GM19452 (cell line): ENCODE measurements around the gene EPHB2.
"Not testable (repeated sequence)": the region's sequence is repeated elsewhere in the genome, so short reads cannot be mapped to it uniquely, and the experiment has no call there.

Experiments used
- ATAC-seq: cut with Tn5 transposase; IDR thresholded peaks from one replicate; pipeline ENCODE4 v1.9.1; 2021; ENCODE audit not compliant: unreplicated experiment

The EPHB2 gene

DNA sequence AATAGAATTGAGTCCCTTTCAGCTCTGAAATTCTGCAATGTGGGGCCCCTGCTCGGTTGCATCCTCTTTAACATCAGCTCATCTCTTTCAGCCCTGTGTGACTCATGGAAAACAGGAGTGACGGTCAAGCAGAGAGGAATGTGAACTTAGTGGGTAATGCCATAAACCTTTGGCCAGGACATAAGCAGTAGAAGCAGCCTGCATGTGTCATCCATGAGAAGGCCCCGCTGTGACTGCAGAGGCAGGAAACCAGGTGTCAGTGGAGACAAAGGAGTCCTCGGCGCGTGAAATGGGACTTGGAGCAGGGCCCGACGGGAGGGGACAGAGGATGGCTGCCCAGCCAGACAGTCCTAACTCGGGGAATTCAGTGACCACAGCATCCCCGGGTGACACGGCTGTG is 21.1 kb upstream of the EPHB2 start:
- ATAC-seq, result no peak

DNA sequence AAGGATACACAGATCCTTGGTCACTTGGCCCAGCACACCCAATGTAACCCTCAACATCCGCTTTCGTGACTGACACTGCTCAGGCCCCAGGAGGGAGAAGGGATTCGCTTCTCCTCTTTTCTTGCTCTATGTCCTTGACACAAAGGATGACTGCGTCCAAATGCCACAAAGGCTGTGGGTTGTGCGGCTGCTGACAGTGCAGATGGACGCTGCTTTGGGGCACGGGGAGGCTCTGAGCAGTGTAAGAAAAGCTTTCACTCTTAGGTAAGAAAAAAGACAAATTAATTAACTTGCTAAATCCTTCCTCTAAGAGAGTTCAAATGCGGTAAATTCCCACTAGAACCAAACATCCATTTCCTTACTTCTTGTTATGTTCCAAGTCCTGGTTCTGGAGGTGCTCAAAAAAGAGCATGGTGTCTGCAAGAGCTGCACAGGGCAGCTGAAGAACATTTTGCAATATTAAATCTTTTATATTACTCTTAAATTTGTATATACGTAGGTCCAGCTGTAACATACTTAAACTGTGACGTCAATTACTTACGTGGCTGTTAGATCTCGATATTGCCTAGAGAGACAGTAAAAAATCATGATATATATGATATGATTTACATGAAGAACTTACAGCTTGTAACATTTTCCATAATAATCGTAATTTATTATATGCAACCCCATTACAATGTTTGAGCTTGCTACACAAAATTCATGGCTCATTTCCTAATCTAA is 19.4 kb upstream of the EPHB2 start:
- ATAC-seq, result no peak

DNA sequence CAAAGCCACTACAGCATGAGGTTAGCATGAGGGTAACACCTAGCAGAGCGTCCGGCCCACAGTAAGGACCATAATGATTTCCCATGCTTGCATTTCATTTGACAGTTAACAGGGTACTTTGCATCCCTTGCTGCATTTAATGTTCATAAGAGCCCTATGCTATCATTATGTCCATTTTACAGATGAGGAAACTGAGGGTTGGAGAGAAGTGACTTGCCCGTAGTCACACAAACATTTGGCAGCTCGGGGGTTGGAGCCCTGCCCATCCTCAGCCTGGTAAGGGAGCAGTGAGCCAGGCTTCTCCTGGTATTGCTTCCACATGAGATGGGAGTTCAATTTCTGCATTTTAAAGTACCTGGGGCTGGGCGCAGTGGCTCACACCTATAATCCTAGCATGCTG is 16.5 kb upstream of the EPHB2 start:
- no peak for ATAC-seq

DNA sequence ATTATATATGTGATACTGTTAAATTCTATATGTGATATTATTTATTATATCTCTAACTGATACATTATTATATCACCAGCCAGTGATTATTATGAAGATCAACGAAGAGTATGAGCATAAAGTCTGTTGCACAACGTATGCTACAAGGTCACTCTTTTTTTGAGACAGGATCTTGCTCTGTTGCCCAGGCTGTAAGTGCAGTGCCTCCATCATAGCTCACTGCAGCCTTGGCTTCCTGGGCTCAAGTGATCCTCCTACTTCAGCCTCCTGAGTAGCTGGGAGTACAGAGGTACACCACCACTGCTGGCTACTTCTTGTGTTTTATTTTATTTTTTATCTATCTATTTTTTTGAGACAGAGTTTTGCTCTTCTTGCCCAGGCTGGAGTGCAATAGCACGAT is 14.0 kb upstream of the EPHB2 start:
- no peak for ATAC-seq

DNA sequence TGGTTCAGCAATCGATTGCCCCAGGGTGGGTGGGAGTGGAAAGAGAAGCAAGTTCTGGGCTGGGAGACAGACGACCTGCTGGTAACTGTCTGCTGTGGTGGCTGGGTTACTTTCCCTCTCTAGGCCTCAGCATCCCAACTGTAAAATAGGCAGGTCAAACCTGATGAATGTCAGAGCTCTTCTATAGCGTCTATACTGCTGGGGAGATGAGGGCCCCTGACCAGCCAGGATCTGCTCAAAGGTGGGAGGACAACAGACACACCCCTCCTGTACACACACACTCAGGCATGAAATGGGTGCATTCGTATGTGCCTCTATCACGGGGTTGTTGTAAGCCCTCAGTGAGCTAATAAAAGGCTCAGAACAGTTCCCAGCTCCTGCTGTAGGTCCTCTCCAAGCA is 12.7 kb upstream of the EPHB2 start:
- ATAC-seq, result no peak

DNA sequence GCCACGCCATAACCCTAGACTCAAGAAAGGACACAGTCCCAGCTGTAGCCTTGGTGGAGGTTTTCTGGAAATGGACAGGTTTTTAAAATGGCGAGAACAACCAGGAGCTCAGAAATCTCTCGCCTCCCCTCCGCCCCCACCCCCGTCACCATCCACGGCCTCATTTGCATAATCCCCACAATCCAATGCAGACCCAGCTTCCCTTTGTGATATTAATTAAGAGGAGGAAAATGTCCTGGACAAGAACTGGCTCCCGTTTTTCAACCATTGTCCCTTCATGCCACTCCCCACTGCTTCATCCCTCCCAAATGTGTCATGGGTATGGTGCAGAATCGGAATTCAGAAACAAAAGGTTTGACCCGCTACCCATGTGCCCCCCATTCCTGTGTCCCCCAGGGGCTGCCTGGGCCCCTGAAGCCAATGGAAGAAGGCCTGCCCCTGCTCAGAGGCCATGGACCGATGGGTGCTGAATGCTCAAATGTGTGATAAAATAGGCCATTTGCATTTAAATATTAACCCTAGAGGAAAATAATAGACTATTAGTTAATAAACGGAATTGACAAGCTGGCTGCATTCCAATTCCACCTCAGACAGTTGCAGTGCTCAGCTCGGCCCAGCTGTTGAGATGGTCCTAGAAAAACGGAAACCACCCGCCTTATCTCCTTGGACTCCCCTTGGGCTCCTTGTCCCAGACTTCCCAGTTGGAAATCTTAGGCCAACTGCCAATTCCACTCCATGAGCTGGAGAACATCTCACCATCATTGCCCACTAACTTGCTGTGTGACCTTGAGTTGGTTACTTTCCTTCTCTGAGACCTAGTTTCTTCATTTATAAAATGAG is 10.7 kb upstream of the EPHB2 start:
- no peak for ATAC-seq

DNA sequence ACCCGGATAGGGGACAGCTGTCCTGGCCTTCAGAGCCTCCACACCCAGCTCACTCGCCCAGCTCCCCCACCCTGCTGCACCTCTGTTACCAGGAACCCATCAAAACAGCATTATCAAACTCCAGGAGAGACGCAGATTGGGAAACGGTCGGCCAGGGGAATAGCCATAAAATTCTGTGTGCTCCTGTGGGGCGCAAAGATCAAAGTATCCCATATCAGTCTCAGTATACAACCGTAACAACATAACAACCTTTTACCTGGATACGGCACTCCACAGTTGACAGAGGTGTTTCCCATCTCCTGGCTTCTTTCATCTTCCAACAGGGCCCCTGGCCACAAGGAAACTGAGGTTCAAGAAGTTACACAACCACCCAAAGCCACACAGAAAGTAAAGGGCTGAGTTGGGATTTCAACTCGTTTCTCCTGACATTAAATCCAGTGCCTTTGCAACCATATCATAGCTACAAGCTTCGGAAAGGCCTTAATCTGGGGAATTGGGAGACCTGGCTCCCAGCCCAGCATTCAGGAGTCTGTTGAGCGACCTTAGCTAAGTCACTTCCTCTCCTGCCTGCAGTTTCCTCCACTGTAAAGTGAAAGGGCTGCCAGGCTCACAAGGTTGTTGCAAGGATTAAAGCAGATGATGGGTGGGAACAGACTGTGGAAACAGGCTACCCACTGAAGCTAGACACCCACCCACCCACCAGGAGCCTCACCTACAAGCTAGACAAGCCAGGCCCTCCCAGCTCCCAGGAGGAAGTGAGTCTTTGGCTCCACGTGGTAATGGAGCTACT is 8.1 kb upstream of the EPHB2 start:
- ATAC-seq, result no peak

DNA sequence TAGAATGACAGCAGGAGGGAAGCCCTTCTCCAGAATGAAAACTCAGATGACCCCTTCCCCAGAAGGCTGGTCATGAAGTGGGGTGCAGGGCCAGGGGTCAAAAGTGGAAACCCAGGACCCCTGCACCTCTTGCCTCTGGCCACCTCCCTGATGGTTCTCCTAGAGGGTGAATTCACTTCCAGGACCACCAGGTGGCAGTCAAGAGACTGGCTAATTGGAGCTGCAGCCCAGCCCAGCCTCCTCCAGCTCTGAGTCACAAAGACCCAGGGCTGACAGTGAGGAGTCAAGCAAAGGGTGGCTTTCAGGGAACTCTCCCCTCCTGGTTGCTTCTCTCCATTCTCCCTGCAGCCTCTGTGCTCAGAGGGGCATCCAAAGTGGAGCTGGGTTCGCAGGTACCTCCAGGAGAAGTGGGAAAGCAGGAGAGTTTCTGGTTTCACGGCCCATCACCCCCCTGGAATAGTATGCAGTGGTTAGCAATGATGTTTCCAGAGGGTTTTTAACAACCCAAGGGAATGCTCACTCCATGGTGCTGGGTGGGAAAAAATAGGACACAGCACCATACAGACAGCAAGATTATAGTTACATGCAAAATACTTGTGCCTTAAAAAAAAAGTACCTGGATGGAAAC is 6.1 kb upstream of the EPHB2 start:
- no peak for ATAC-seq

DNA sequence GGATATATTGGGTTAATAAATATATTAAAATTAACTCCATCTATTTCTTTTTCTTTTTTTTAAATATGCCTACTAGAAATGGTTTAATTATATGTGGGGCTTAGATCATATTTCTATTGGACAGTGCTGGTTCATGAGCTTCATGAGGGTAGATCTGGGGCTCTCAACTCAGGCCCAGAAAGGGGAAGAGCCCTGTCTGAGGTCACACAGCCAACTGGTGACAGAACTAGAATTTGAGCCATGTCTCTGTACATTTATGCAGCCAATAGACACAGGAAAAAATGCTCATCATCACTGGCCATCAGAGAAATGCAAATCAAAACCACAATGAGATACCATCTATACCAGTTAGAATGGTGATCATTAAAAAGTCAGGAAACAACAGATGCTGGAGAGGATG is 5.1 kb upstream of the EPHB2 start:
- no peak for ATAC-seq

DNA sequence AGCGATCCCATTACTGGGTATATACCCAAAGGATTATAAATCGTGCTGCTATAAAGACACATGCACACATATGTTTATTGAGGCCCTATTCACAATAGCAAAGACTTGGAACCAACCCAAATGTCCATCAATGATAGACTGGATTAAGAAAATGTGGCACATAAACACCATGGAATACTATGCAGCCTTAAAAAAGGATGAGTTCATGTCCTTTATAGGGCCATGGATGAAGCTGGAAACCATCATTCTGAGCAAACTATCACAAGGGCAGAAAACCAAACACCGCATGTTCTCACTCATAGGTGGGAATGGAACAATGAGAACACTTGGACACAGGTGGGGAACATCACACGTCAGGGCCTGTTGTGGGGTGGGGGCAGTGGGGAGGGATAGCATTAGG is 4.5 kb upstream of the EPHB2 start:
- not testable (repeated sequence) for ATAC-seq

DNA sequence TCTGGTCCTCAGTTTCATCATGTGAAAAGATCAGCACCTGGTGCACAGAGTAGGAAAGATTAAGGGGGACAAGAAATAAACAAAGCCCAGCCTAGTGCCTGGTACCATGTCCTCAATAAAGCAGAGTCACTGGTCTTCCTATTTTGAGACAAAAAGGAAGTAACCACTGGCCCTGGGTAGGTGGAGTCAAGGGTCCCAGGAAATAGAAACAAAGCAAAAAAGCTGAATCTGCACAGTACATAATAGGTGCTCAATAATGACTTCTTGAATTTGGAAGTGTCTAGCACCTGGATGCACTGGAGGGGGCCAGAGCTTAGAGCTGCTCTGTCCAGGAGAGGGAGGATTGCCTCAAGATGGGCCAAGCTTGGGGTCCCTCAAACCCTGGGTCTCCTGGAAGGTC is 1.9 kb upstream of the EPHB2 start:
- ATAC-seq, result no peak

DNA sequence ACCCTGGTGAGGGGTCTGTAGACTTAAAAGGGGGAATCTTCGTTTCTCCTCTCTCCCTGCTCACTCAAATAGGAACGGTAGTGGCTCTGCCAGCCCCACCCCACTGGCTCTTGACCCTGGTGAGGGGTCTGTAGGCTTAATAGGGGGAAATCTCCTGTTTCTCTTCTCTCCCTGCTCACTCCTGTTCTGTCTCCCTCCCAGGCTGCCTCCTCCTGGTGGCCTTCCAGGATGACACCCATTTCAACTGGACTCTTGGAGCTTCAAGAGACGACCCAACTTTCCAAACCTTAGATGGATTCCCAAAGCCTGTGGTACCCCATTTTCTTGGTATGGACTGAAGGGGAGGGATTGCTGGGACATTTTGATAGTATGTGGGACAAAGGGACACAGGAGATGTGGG is 1.4 kb upstream of the EPHB2 start:
- ATAC-seq, result no peak

DNA sequence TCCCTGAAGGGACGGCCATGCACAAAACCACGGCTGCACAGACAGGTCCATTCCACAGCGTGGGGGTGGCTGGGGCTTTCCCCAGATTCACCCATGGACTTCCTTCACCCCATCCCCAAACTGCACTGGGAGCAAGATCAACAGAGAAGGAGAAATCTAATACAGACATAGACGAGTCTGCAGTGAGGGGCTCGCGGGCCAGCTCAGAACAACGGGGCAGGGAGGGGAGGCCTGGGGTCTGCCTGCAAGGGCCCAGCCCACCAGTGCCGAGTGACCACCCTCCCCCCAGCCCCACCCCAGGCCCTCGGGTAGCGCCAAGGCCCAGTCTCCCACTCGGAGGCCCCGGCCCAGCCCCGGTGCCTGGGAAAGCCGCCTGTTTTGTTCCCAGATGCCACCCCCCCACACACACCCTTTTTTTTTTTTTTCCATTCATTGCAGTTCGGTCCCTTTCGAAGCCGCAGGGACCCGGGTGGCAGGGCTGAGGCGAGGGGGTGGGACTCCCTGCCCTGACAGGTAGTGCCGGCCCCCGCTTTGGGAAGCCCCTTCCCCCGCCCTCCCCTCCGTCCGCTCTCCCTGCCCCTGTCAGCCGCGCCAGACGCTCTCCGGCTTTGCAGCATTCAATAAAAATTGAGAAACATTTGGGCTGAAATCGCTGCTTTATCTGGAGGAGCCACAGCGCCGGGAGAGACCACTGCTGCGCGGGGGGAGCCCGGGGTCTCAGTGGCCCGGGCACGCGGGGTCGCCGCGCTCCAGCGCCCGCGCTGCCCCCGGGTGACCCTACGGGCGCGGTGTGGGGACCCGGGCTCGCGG is 543 bp upstream of the EPHB2 start:
- ATAC-seq, result no peak

DNA sequence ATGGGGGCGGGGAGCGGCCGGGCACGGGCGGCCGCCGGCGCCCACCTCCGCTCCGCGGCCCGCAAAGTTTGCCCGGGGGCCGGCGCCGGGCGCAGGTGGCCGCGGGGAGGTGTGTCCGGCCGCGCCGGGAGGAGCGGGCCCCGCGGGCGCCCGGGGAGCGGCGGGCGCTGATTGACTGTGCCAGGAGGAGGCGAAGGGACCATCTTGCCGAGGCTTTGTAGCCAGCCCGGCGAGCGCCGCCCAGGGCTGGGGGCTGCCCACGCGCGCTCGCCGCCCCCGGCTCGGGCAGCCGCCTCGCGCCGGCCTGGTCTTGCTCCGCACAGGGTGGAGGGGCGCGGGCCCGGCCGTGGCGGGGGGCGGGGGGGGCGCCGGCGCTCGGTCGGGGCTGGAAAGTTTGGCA is 432 bp downstream of the EPHB2 start:
- ATAC-seq, result no peak

DNA sequence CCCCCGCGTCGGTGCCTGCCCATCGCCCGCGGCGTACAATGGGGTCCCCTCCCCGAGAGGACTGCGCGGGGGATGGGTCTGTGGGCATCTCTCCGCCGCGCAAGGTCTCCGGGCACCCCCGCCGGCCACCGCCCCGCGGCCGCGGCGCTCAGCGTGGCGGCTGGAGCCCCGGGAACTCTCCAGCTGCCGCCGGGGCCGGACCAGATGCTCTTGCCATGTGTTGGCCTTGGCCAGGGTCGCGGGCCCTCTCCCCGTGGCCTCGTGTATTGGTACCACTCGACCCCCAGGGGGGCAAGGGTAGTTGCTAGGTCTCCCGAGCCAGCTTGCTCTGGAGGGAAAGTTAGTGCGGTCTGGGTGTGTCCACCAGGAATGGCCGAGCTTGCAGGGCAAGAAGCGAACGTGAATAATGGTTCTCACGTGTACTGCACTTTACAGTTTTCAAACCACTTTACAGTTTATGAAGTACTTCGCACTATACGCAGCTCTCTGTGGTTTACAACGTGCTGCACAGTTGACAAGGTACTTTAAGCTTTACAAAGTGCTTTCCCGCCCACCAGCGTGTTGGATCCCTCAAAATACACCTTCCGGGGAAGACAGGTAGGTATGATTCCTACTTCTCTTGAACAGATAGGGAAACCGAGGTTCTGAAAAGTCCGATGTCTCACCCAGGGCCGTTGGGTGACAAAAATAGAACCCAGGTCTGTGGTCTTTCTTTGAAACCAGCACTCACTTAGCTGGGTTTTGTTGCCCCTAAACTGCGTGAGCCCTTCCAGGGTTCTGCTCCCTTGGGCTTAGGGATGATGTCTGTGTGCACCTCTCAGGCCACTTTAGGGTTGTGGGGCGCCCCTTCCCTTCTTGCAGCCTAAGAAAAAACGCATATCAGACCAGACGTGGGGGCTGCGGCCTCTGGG is 1.2 kb downstream of the EPHB2 start:
- no peak for ATAC-seq

DNA sequence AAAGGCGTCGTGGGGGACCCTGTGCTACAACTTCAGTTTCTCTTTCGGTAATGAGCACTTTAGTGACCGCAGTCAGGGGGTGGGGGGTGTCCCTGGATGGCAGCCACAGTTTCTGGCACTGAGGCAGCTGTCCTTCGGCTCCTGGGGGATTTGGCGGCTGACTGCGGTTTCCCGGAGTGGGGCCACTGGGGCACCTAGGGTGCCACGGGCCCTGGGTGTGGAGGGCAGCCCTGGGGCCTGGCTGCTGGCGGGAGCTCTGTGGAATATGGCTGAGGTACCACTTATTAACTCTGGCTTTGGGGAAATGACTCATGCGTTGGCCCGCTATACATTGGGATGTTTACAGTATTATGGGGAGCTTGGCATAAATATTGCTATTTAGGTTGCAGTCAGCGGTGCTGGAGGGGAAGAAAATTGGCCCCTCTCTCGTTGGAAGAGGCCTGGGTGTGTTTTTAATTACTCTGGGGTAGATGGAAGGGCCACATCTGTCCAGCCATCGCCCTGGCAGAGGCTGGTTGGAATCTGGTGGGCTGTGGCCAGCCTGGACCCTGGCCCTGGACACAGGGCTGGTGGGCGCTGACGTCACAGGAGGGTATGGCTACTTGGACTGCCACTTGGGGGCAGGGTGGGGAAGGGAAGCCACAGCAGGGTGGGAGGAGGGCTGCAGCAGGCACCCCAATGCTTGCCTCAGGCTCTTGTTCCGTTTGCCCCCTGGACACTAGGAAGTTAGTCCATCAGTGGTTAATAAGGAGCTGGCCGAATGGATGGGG is 2.0 kb downstream of the EPHB2 start:
- ATAC-seq, result no peak

DNA sequence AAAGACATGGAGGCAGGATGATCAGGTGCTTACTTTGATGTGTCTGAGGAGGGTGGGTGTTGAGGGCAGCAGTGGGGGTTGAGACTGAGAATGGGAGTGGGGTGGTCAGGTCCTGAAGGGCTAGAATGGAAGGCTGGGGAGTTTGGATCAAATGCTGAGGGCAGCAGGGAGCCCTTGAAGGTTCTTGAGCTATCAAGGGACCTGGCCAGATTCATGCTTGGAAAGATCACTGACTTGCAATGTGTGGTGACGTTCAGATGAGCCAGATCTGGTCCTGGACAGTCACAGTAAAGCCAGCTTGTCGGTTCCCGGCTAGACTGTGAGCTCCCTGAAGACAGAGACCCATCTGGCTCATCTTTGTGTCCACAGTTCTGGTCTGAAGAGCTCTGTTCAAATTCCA is 3.8 kb downstream of the EPHB2 start:
- no peak for ATAC-seq

DNA sequence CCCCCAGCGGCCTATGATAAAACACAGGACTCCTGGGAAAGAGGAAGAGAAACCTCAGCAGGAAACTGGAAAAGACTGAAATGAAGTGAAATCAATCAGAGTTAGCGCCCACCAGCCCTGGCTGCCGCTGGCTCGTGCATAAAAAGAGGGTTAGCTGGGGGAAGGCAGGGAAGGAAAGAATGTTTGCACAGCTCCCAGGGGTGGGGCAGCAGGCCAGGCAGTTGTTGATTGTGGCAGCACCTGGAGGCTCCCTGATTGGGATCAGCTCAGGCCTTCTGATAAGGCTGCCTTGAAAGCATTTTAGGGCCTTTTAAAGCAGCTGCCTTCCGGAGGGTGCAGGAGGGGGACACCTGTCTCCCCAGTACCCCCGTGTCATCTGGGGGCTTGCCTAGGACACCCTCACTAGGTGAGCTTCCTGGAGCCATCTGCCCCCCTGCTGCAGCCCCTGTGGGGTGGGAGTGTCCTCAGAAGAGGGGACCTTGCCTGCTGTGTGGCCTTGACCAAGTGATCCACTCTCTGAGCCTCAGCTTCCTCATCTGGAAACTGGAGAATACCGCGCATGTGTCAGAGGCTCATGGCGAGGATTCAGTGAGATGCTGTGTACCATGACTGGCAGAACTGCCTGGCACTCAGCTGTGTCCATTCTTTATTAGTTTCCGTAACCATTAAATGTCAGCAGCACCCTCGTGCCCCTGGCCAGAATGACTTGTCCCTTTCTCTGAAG is 6.6 kb downstream of the EPHB2 start:
- no peak for ATAC-seq
